ENCODE measurements around the gene MSMO1. TPM values are rescaled to one million over a fixed set of nuclear protein-coding genes. Genes with fewer than 3 reads are reported as not detected.

MSMO1 gene
- total and polyA plus RNA-seq, 2 of the 8 experiments (the other 6 are each of a cell fraction or from before 2014, with no cell fraction given), result 79.8 to 109 TPM

GRCh38 chr4:165347647-165348569 lies 20.4 kb downstream of the MSMO1 start (continued):
- TF ChIP-seq RFX5 (IDR thresholded peaks at IDR 0.05; ENCODE audit: borderline replicate concordance, low read depth, low read length) (no peak), EZH2 (IDR thresholded peaks at IDR 0.05; ENCODE audit: low read depth, low read length, severe bottlenecking) (no peak), TAF7 (optimal IDR thresholded peaks at IDR 0.05; ENCODE audit: borderline replicate concordance, low read depth, low read length) (no peak), CBX5 (IDR thresholded peaks at IDR 0.05; ENCODE audit: low read depth, low read length) (no peak), CBX8 (IDR thresholded peaks at IDR 0.05; ENCODE audit: borderline replicate concordance, low read depth, low read length) (no peak), JUN (IDR thresholded peaks at IDR 0.05; ENCODE audit: low read depth, low read length) (no peak), NANOG (IDR thresholded peaks at IDR 0.05; ENCODE audit: insufficient read depth, low read depth, low read length, poor library complexity, severe bottlenecking) (no peak), BRCA1 (IDR thresholded peaks at IDR 0.05; ENCODE audit: low read depth, low read length) (no peak), SIRT6 (IDR thresholded peaks at IDR 0.05; ENCODE audit: low read length) (no peak)
